Upper lobe of right lung (tissue), 1 donor: ENCODE results near the gene MAP4K2. TPM values are rescaled to one million over a fixed set of nuclear protein-coding genes. Genes with fewer than 3 reads are reported as not detected.

Experiments
- ATAC-seq: fragments of 200-7000 bp; cut with Tn5 transposase; one replicate; pipeline ENCODE4 v1.9.1; 2020; ENCODE audit warnings: mild to moderate bottlenecking, moderate library complexity
- DNase-seq: peaks from one replicate; pipeline ENCODE4 v3.0.0-alpha.2; 2020
- H3K27ac ChIP-seq: fragments of 200-600 bp; one replicate; pipeline ENCODE4 v1.8.0; 2022
- H3K27me3 ChIP-seq: fragments of 200-600 bp; one replicate; pipeline ENCODE4 v1.8.0; 2022; ENCODE audit warnings: mild to moderate bottlenecking
- H3K36me3 ChIP-seq: fragments of 200-600 bp; one replicate; pipeline ENCODE4 v1.8.0; 2022
- H3K4me1 ChIP-seq: fragments of 200-600 bp; one replicate; pipeline ENCODE4 v1.8.0; 2022
- H3K4me3 ChIP-seq: fragments of 200-600 bp; one replicate; pipeline ENCODE4 v1.8.0; 2022; ENCODE audit warnings: mild to moderate bottlenecking
- H3K9me3 ChIP-seq: fragments of 200-600 bp; one replicate; pipeline ENCODE4 v1.8.0; 2022
- CTCF ChIP-seq: fragments of 200-600 bp; IDR thresholded peaks from one replicate; pipeline ENCODE4 v1.8.0; 2022; ENCODE audit warnings: antibody characterized with exemption
- intact Hi-C: fragments of 100-400 bp; cut with DNase I; formaldehyde crosslinking; loops from one replicate; pipeline ENCODE4 v1.11.0; 2022
- long read RNA-seq: library from polyadenylated mRNA; unstranded; transcript quantifications from one replicate; pipeline ENCODE4 v2.0.0, GENCODE V29; 2021
- total RNA-seq: library from RNA; stranded (reverse); fragmentation: NEBNext Ultra II Directional; extraction: Animal tissue kit (Norgen Biotek cat#: 25700); gene quantifications from one replicate; pipeline ENCODE4 v1.2.1, GENCODE V29; 2021
- donor health status: DM: no; HTN: yes; CAD: no; lungs with severe emphysema.

Gene MAP4K2
- 28.9 TPM for total RNA-seq
- long read RNA-seq, full-length matches to known transcripts = 35 of 79 reads
- long read RNA-seq, partial matches to known transcripts = 11 of 79 reads
- long read RNA-seq, other reads (novel, unspliced or antisense) = 33 of 79 reads

GRCh38 chr11:64803158-64803845 lies at the start of gene MAP4K2:
TSS of gene MAP4K2 (minus strand) at chr11:64803214. CDS start at chr11:64803149, 65 bp downstream.
- H3K4me1 ChIP-seq = peaks cover 20% of the 10 kb centered on the region
- H3K36me3 ChIP-seq = peaks cover 28% of the 10 kb centered on the region
- peak; percentile 20 for TF ChIP-seq CTCF
- H3K27ac ChIP-seq = peak within 1 kb of the TSS; percentile 72
- ATAC-seq (peak; percentile 92), DNase-seq (peak; percentile 94)
- intact Hi-C loops = no loop called here
- H3K9me3 ChIP-seq = no peaks in the 10 kb centered on the region
- no peaks in the 10 kb centered on the region for H3K27me3 ChIP-seq
- peak within 1 kb of the TSS; percentile 57 for H3K4me3 ChIP-seq

GRCh38 chr11:64851831-64852351 lies 48.9 kb upstream of the MAP4K2 start:
- H3K36me3 ChIP-seq = peaks cover 19% of the 10 kb centered on the region
- H3K27me3 ChIP-seq = no peaks in the 10 kb centered on the region
- intact Hi-C loops = no loop called here
- H3K4me1 ChIP-seq = peaks cover 80% of the 10 kb centered on the region
- no peaks in the 10 kb centered on the region for H3K9me3 ChIP-seq
- ATAC-seq (no peak), DNase-seq (no peak)
- H3K27ac ChIP-seq = peak overlapping the region; percentile 87
- no peak overlapping the region for H3K4me3 ChIP-seq
- no peak for TF ChIP-seq CTCF

DNA sequence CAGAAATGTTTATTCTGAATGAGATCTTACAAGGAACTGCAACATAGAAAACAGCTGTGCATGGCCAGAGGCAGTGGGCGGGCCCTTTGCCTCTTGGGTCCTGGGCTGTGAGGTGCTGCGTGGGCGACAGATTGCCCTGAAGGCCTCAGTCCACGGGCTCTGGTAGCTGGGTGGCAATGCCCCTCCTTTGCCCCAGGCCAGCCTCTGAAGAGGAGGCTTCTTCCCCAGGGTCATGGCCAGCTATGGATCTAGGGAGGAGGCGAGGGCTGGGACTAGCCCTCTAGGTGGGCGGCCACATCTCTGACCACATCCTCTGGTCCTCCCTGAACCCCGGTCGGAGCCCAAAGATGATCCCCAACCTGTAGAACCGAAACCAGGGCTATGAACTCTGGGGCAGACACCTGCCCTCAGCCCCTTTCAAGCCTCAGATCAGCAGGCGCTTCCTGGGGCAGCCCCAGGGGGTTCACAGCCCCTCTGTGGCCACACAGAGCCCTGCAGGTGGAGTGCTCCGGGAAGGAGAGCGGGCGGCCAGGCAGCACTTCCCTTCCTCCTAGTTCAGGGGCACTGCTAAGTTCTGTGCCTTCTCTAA lies 48.1 kb upstream of the MAP4K2 start:
- Histone ChIP-seq H3K4me1 (peaks cover 72% of the 10 kb centered on the region), H3K4me3 (no peak overlapping the region), H3K9me3 (no peaks in the 10 kb centered on the region), H3K36me3 (peaks cover 16% of the 10 kb centered on the region), H3K27ac (peak overlapping the region; percentile 44), H3K27me3 (no peaks in the 10 kb centered on the region)
- DNase-seq = no peak
- intact Hi-C loops = no loop called here
- no peak for ATAC-seq
- no peak for TF ChIP-seq CTCF

GRCh38 chr11:64849598-64850356 lies 46.8 kb upstream of the MAP4K2 start:
- ATAC-seq = no peak
- no peak for TF ChIP-seq CTCF
- no peak for DNase-seq
- H3K27ac ChIP-seq = peak overlapping the region; percentile 44
- no peaks in the 10 kb centered on the region for H3K27me3 ChIP-seq
- peaks cover 16% of the 10 kb centered on the region for H3K36me3 ChIP-seq
- H3K4me1 ChIP-seq = peaks cover 59% of the 10 kb centered on the region
- H3K9me3 ChIP-seq = no peaks in the 10 kb centered on the region
- H3K4me3 ChIP-seq = no peak overlapping the region
- intact Hi-C loops = loop anchor here (5.0 kb wide), 1 partner anchor 43 kb away; no protein-coding TSS in a partner anchor

DNA sequence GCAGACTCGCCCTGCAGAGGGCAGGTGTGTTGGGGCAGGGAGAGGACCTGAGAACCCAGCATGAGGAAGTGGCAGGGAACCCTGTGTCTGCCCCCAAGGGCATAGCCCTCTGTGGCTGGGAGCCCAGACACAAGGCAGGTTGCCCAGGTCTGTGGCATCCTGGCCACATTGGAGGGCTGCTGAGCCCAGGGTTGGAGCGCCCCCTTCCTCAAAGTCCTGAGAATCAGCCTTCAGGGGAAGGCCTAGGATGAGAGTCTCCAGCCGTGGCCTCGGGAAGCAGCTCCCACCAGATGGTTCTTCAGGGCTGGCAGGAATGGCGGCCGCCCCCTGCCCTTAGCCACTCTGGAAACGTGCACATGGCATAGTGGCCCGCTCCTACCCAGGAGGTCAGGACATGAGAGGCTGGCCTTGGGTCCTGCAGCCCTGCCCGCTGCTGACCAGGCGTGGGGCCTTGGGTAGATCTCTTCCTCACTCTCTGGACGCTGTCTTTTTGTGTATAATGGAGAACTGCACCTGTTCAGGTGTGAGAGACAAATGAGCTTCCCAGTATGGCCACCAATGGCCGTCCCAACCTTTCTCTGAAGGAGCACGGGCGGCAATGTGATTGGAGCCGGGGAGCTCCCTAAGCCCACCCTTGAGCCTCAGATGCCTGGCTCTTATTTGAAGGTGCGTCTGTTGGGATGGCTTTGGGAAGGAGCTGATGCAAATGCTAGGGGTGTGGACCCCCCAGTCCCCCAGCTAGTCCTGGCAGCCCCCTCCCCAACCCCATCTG lies 46.0 kb upstream of the MAP4K2 start:
- H3K9me3 ChIP-seq = no peaks in the 10 kb centered on the region
- peaks cover 8% of the 10 kb centered on the region for H3K36me3 ChIP-seq
- H3K27ac ChIP-seq = peak overlapping the region; percentile 44
- H3K4me1 ChIP-seq = peaks cover 51% of the 10 kb centered on the region
- intact Hi-C loops = loop anchor here (5.0 kb wide), 1 partner anchor 43 kb away; no protein-coding TSS in a partner anchor
- DNase-seq (no peak), ATAC-seq (no peak)
- no peaks in the 10 kb centered on the region for H3K27me3 ChIP-seq
- no peak for TF ChIP-seq CTCF
- H3K4me3 ChIP-seq = no peak overlapping the region
